Common myeloid progenitor, CD34-positive (primary cell): ENCODE measurements around the gene CDK19.
"Not testable (repeated sequence)": the region's sequence is repeated elsewhere in the genome, so short reads cannot be mapped to it uniquely, and the experiment has no call there.

Source experiments
- CTCF ChIA-PET: fragments of 350-600 bp; sonication (Branson Sonifier 250); formaldehyde crosslinking; loops from one replicate; lab custom pipeline; 2021; ENCODE audit warnings: antibody characterized with exemption; lab: Charles Lee
- POLR2A ChIA-PET: fragments of 350-600 bp; sonication (Branson Sonifier 250); formaldehyde crosslinking; loops from one replicate; lab custom pipeline; 2021; ENCODE audit warnings: antibody characterized with exemption; lab: Charles Lee
- DNase-seq, 3 donors: peaks; one replicate each; pipeline versions ENCODE4 v3.0.0 to v3.0.0-alpha.2; 2013
- H3K27ac ChIP-seq, 2 experiments: 1 replicate in 1 of 2; 2 replicates in 1 of 2; pipeline ENCODE4 v1.7.0; 2013; ENCODE audit warnings: inconsistent platforms in 2 of 2, low read length in 2 of 2, mild to moderate bottlenecking in 2 of 2, low read depth in 1 of 2, moderate library complexity in 1 of 2; ENCODE audit not compliant: severe bottlenecking in 2 of 2, insufficient read depth in 1 of 2, poor library complexity in 1 of 2
- H3K27me3 ChIP-seq, 5 experiments: replicated peaks in 2 of 5; 1 replicate in 3 of 5; 2 replicates in 2 of 5; pipeline versions ENCODE4 v1.6.1 to v1.7.0; 2013; ENCODE audit warnings: low read length in 4 of 5, mild to moderate bottlenecking in 2 of 5, moderate library complexity in 2 of 5, inconsistent platforms in 1 of 5; ENCODE audit not compliant: insufficient read depth in 5 of 5, control insufficient read depth in 4 of 5
- H3K36me3 ChIP-seq, 4 experiments: 1 replicate in 2 of 4; 2 replicates in 2 of 4; pipeline versions ENCODE4 v1.6.1 to v1.7.0; 2013; ENCODE audit warnings: low read length in 3 of 4, control low read depth in 1 of 4, mild to moderate bottlenecking in 1 of 4; ENCODE audit not compliant: control insufficient read depth in 4 of 4, insufficient read depth in 4 of 4
- H3K4me1 ChIP-seq, 4 experiments: 1 replicate in 3 of 4; 2 replicates in 1 of 4; pipeline versions ENCODE4 v1.6.1 to v1.7.1; 2013; ENCODE audit warnings: low read length in 3 of 4, mild to moderate bottlenecking in 3 of 4, control low read depth in 1 of 4, inconsistent platforms in 1 of 4, moderate library complexity in 1 of 4; ENCODE audit not compliant: control insufficient read depth in 4 of 4, insufficient read depth in 4 of 4; ENCODE audit errors: control extremely low read depth in 1 of 4
- H3K4me3 ChIP-seq, 7 experiments: 1 replicate in 4 of 7; 2 replicates in 3 of 7; pipeline versions ENCODE4 v1.5.1 to v1.7.0; 2013; ENCODE audit warnings: mild to moderate bottlenecking in 7 of 7, low read length in 6 of 7, moderate library complexity in 6 of 7, inconsistent platforms in 2 of 7, low read depth in 2 of 7, control low read depth in 1 of 7; ENCODE audit not compliant: insufficient read depth in 4 of 7, control insufficient read depth in 1 of 7; ENCODE audit errors: extremely low read depth in 1 of 7
- H3K9me3 ChIP-seq, 5 experiments: 1 replicate in 4 of 5; 2 replicates in 1 of 5; pipeline versions ENCODE4 v1.6.1 to v1.7.1; 2013; ENCODE audit warnings: low read length in 4 of 5, mild to moderate bottlenecking in 2 of 5, inconsistent platforms in 1 of 5, low read depth in 1 of 5, moderate library complexity in 1 of 5; ENCODE audit not compliant: control insufficient read depth in 4 of 5, insufficient read depth in 2 of 5; ENCODE audit errors: control extremely low read depth in 1 of 5
- WGBS: methylation state at CpG from one replicate; pipeline ENCODE4 v1.1.5; 2013; ENCODE audit not compliant: insufficient coverage; 5-methylcytosine and 5-hydroxymethylcytosine counted together

CDK19 gene

DNA sequence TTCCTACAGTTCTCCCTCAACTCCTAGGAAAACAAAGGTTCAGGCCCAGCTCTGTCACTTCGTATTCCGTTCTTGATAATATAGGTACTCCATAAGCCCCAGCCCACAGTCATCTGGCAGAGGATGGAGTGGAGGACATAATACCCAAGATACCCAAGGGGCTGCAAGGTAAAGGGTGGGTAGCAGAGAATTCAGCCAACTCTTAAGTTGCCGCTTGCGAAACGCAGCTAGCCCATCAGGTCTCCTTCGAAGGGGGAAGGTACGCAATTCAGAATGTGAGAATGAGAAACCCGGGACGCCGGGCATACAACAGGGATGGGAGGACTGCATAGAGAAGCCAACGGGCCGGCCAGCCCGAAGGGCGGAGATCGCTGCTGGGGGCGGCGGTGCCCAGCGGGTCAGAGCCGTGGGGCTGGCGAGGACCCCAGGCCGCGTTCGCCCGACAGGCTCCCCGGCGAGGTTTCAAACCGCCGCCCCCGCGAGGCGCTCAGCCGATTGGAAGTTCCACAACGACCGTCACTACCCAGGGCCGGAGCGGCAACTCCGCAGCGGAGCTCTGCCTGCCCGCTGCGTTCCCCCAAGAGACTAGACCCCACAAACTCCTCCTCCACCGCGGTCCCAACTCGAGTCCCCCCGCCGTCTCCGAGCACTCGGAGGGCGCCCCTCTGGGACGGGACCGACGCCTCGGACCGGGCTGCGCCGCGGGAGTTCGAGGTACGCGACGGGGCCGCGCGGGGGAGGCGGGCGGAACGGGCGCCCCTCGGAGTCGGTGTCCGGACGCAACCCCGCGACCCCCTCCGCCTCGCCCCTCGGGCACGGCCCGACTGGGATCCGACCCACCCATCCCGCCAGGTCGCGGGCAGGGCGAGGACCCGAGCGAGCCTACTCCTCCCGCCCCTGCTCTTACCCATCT is 911 bp downstream of the CDK19 start:
- Histone ChIP-seq H3K27ac (peak overlapping the region; percentile 83 to 94), H3K4me3 (peak overlapping the region; percentile 75 to 99 (median 95)), H3K27me3 (no peaks in the 10 kb centered on the region), H3K4me1 (peaks cover 9 to 43% (median 29%) of the 10 kb centered on the region in 4 experiments), H3K36me3 (no peaks in the 10 kb centered on the region), H3K9me3 (no peaks in the 10 kb centered on the region)
- WGBS: under 1% methylated on average over 75 of the region's 86 CpGs
- POLR2A ChIA-PET: interaction anchor here (0.6 to 3.8 kb wide), 3 partner anchors 61 to 1206 kb away, joined by 3 to 69 read pairs (median 3); partner anchors contain the start of genes AMD1 and RPF2
- DNase-seq: peak; percentile 44 to 86 (median 82)
- CTCF ChIA-PET: interaction anchor here (0.9 to 3.6 kb wide), 11 partner anchors 9 to 194 kb away, joined by 3 to 22 read pairs (median 4); partner anchors contain the start of gene AMD1

DNA sequence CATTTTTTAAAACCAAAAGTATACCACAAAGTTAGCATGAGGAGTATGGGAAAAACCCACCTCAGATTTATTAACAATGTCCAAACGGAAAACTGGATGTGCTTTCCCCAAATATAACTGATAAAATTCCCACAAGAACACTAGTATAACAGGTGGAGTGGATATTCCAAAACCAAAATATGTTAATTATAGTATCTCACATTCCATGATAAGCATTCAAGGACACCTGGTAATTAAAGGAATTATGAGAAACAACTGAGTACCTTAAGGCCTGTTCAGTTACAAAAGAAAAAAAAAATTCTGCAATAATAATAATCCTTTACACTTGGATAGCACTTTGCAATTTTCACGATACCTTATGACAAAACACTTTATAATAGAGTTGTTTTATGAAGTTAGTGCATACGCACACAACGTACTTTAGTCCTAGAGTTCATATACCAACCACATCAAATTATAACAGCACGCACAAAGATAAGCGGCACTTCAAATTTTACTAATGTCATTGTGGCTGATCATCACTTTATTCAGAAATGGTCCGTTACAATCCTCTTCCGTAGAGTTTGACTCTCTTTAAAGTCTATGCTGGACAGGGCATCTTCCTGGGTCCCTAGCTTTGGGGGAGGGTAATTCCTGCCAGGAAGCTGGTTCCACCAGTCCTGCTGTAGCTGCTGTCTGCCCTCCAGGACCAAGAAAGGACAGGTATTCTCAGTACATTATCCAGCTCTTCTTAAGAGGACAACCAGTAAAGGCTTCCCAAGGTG is 1.7 kb downstream of the CDK19 start:
- H3K27ac ChIP-seq: peak overlapping the region in 1 of 2 experiments; percentile 94
- DNase-seq: peak in 2 of 3 donors; percentile 51 to 58
- peaks cover 9 to 43% (median 29%) of the 10 kb centered on the region in 4 experiments for H3K4me1 ChIP-seq
- POLR2A ChIA-PET: interaction anchor here (0.6 to 3.8 kb wide), 3 partner anchors 62 to 1207 kb away, joined by 3 to 69 read pairs (median 3); partner anchors contain the start of gene AMD1
- H3K4me3 ChIP-seq: peak overlapping the region in 6 of 7 experiments; percentile 75 to 98 (median 95)
- CTCF ChIA-PET: interaction anchor here (0.9 to 3.6 kb wide), 6 partner anchors 8 to 131 kb away, joined by 3 to 22 read pairs (median 6); partner anchors contain the start of gene AMD1
- no peaks in the 10 kb centered on the region for H3K9me3 ChIP-seq
- no peaks in the 10 kb centered on the region for H3K27me3 ChIP-seq
- WGBS: 67% methylated on average over 3 of the region's 8 CpGs
- H3K36me3 ChIP-seq: no peaks in the 10 kb centered on the region

DNA sequence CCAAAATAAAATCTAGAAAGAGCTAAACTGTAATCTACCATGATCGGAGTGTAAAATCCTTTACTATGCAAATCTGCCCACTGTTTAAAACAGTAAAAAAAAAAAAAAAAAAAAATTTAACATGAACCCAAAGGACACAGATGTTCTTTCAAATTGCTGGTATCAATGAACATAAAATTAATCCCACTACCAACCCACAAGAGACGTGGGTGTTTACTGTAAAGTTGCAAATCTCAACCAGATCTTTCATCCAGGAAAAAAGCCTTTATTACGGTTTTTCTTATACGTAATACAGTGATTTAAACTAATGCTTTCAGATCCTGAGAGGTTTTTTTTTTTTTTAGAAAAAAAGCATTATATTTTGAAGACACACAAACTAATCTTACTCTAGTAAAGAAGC is 2.5 kb downstream of the CDK19 start:
- Histone ChIP-seq H3K27me3 (no peaks in the 10 kb centered on the region), H3K36me3 (no peaks in the 10 kb centered on the region), H3K9me3 (no peaks in the 10 kb centered on the region), H3K4me3 (peak overlapping the region in 1 of 7 experiments; percentile 98), H3K27ac (no peak overlapping the region), H3K4me1 (peaks cover 9 to 39% (median 29%) of the 10 kb centered on the region in 4 experiments)
- ChIA-PET POLR2A (interaction anchor here (0.7 to 3.8 kb wide), 2 partner anchors 62 to 424 kb away, joined by 3 to 69 read pairs; partner anchors contain the start of gene AMD1), CTCF (interaction anchor here (1.2 to 3.6 kb wide), 3 partner anchors 60 to 66 kb away, joined by 4 to 22 read pairs (median 6); partner anchors contain the start of gene AMD1)
- 80% methylated on average over 1 of the region's 4 CpGs for WGBS
- DNase-seq: no peak

DNA sequence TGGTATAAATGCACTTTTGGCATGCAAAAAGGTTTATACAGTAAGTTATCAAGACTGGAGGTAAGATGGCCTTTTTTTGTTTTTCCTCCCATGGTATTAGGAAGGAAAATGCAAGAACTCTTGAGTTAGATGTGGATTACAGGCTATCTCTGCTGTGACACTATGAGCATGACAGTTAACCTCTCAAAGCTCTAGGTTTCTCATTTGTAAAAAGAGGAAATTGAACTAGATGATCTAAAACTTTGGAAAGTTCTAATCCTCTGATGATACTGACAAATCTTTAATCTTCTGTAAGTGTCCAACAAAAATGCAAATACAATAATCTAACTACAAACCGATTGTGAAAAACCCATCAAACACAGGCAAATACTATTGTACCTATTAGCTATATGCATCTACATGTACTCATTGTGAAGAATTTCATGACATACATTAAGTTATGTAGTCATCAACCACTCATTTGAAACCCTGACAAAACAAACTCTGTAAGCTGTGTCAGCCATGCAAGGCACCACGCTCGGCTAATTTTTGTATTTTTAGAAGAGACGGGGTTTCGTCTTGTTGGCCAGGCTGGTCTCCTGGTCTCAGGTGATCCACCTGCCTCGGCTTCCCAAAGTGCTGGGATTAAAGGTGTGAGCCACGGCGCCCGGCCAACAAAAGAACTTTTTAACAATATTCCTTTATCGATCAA is 4.2 kb downstream of the CDK19 start:
- POLR2A ChIA-PET: interaction anchor here (0.6 kb wide), 1 partner anchor 146 kb away, joined by 4 read pairs; no protein-coding TSS in a partner anchor
- no peak overlapping the region for H3K4me3 ChIP-seq
- peaks cover 5 to 30% (median 18%) of the 10 kb centered on the region in 4 experiments for H3K4me1 ChIP-seq
- peak in 1 of 3 donors; percentile 21 for DNase-seq
- H3K27me3 ChIP-seq: no peaks in the 10 kb centered on the region
- no peak overlapping the region for H3K27ac ChIP-seq
- H3K9me3 ChIP-seq: no peaks in the 10 kb centered on the region
- WGBS: 96% methylated on average over 4 of the region's 10 CpGs
- no peaks in the 10 kb centered on the region for H3K36me3 ChIP-seq
- CTCF ChIA-PET: interaction anchor here (0.7 to 1.8 kb wide), 3 partner anchors 62 to 101 kb away, joined by 4 to 5 read pairs (median 4); no protein-coding TSS in a partner anchor

DNA sequence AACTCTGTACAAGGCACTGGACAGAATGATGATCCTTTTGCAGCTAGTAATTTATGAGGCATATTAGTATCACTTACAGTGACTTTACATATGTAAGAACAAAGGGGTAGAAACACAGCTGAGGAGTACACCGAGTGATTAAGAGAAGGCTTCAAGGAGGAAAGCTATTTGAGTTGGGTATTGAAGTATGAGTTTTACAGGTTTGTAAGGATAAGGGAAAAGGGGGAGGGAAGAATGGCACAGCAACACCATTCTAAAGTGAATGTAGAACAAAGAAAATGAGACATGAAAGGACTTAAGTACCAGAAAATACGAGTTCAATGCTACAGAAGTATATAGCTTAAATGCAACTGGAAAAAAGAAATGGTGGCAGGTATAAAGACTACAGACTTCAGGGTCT is 5.5 kb downstream of the CDK19 start:
- CTCF ChIA-PET: interaction anchor here (0.6 to 1.8 kb wide), 3 partner anchors 10 to 68 kb away, joined by 3 to 5 read pairs (median 3); no protein-coding TSS in a partner anchor
- Histone ChIP-seq H3K27me3 (no peaks in the 10 kb centered on the region), H3K9me3 (no peaks in the 10 kb centered on the region), H3K4me1 (peaks cover 14 to 39% (median 27%) of the 10 kb centered on the region in 4 experiments), H3K27ac (no peak overlapping the region), H3K36me3 (no peaks in the 10 kb centered on the region), H3K4me3 (no peak overlapping the region)
- POLR2A ChIA-PET: no interaction called here
- DNase-seq: no peak
- 100% methylated on average over 1 of the region's 2 CpGs for WGBS

DNA sequence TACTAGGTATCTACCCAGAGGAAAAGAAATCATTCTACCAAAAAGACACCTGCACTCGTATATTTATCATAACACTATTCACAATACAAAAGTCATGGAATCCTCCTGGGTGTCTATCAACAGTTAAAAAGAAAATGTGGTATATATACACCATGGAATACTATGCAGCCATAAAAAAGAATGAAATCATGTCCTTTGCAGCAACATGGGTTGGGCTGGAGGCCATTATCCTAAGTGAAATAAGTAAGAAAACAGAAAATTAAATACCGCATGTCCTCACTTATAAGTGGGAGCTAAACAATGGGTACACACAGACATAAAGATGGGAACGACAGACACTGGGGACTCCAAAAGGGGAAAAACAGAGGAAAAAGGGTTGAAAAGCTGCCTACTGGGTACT is 13.1 kb downstream of the CDK19 start:
- H3K36me3 ChIP-seq, H3K27ac ChIP-seq, DNase-seq, POLR2A ChIA-PET, H3K4me3 ChIP-seq, H3K27me3 ChIP-seq: not testable (repeated sequence)
- WGBS: 100% methylated on average over 2 of the region's 3 CpGs
- H3K9me3 ChIP-seq: peaks cover 0 to 12% (median 3%) of the 10 kb centered on the region in 5 experiments
- CTCF ChIA-PET: interaction anchor here (1.6 kb wide), 1 partner anchor 15 kb away, joined by 4 read pairs; no protein-coding TSS in a partner anchor
- peaks cover 9 to 20% (median 14%) of the 10 kb centered on the region in 4 experiments for H3K4me1 ChIP-seq
